Right atrium auricular region (tissue), 2 donors: ENCODE results near the gene ZNF444. TPM values are rescaled to one million over a fixed set of nuclear protein-coding genes. Genes with fewer than 3 reads are reported as not detected.

Experiments
- DNase-seq: peaks from one replicate; pipeline ENCODE4 v3.0.0-alpha.2; 2019; ENCODE audit warnings: low spot score
- H3K27ac ChIP-seq, 2 donors: fragments of 200-600 bp; sonication (generic); 1 replicate in 1 of 2; 2 replicates in 1 of 2; pipeline ENCODE4 v1.5.1; 2016 to 2019
- H3K27me3 ChIP-seq, 2 donors: fragments of 200-600 bp; sonication (generic); one replicate each; pipeline versions ENCODE4 v1.5.1 to v1.6.0; 2017 to 2019
- H3K36me3 ChIP-seq: fragments of 200-600 bp; sonication (generic); one replicate; pipeline ENCODE4 v1.5.1; 2016
- H3K4me1 ChIP-seq, 2 donors: fragments of 200-600 bp; sonication (generic); one replicate each; pipeline versions ENCODE4 v1.5.1 to v1.6.0; 2017 to 2019
- H3K4me3 ChIP-seq, 2 donors: fragments of 200-600 bp; sonication (generic); 1 replicate in 1 of 2; 2 replicates in 1 of 2; pipeline ENCODE4 v1.5.1; 2017 to 2019; ENCODE audit warnings: mild to moderate bottlenecking in 1 of 2, moderate library complexity in 1 of 2
- H3K9me3 ChIP-seq, 2 donors: fragments of 200-600 bp; sonication (generic); one replicate each; pipeline ENCODE4 v1.5.1; 2019
- CTCF ChIP-seq, 2 donors: fragments of 200-600 bp; sonication (generic); IDR thresholded peaks; one replicate each; pipeline ENCODE4 v1.5.1; 2019; ENCODE audit warnings: antibody characterized with exemption in 2 of 2
- total RNA-seq, 2 donors: library from RNA; depleted of rRNA; stranded (reverse); fragments of >200 nt; gene quantifications; one replicate each; pipeline ENCODE4 v1.1.0, GENCODE V29; 2016

ZNF444 gene
- total RNA-seq, 2 donors from 2014 or later, result 26.1 to 30.9 TPM

GRCh38 chr19:56106397-56106849 is 34.7 kb upstream of the ZNF444 start:
- Histone ChIP-seq H3K36me3 (peaks cover 11% of the 10 kb centered on the region), H3K27ac (no peak overlapping the region), H3K9me3 (no peaks in the 10 kb centered on the region), H3K4me3 (no peak overlapping the region), H3K27me3 (no peaks in the 10 kb centered on the region), H3K4me1 (peaks cover 0 to 66% of the 10 kb centered on the region in 2 donors)
- DNase-seq, result no peak
- no peak for TF ChIP-seq CTCF (IDR thresholded peaks at IDR 0.05)

- TF ChIP-seq CTCF (IDR thresholded peaks at IDR 0.05), result no peak
- no peak for DNase-seq
- no peaks in the 10 kb centered on the region for H3K9me3 ChIP-seq
- peaks cover 0 to 72% of the 10 kb centered on the region in 2 donors for H3K4me1 ChIP-seq
- H3K27ac ChIP-seq, result no peak overlapping the region
- H3K36me3 ChIP-seq, result peaks cover 5% of the 10 kb centered on the region
- no peak overlapping the region for H3K4me3 ChIP-seq
- no peaks in the 10 kb centered on the region for H3K27me3 ChIP-seq
Measured at GRCh38 chr19:56106993-56107392, 34.1 kb upstream of the ZNF444 start.

GRCh38 chr19:56107626-56108351 is 33.3 kb upstream of the ZNF444 start:
- TF ChIP-seq CTCF (IDR thresholded peaks at IDR 0.05), result no peak
- Histone ChIP-seq H3K27ac (peak overlapping the region in 1 of 2 donors; percentile 84), H3K27me3 (no peaks in the 10 kb centered on the region), H3K36me3 (no peaks in the 10 kb centered on the region), H3K4me3 (no peak overlapping the region), H3K9me3 (no peaks in the 10 kb centered on the region), H3K4me1 (peaks cover 0 to 79% of the 10 kb centered on the region in 2 donors)
- DNase-seq, result no peak

- no peaks in the 10 kb centered on the region for H3K9me3 ChIP-seq
- peaks cover 0 to 88% of the 10 kb centered on the region in 2 donors for H3K4me1 ChIP-seq
- peak overlapping the region in 1 of 2 donors; percentile 7 for H3K4me3 ChIP-seq
- peak; percentile 60 for DNase-seq
- H3K36me3 ChIP-seq, result no peaks in the 10 kb centered on the region
- H3K27me3 ChIP-seq, result no peaks in the 10 kb centered on the region
- H3K27ac ChIP-seq, result peak overlapping the region; percentile 5 to 84
- no peak for TF ChIP-seq CTCF (IDR thresholded peaks at IDR 0.05)
Measured at GRCh38 chr19:56108447-56109195, 32.5 kb upstream of the ZNF444 start.

GRCh38 chr19:56109226-56109625 is 31.9 kb upstream of the ZNF444 start:
- DNase-seq, result no peak
- H3K27me3 ChIP-seq, result no peaks in the 10 kb centered on the region
- TF ChIP-seq CTCF (IDR thresholded peaks at IDR 0.05), result no peak
- peak overlapping the region in 1 of 2 donors; percentile 7 for H3K4me3 ChIP-seq
- H3K36me3 ChIP-seq, result no peaks in the 10 kb centered on the region
- H3K27ac ChIP-seq, result peak overlapping the region; percentile 5 to 84
- peaks cover 0 to 94% of the 10 kb centered on the region in 2 donors for H3K4me1 ChIP-seq
- H3K9me3 ChIP-seq, result no peaks in the 10 kb centered on the region
